Measurements from ENCODE around the gene CHST15.

CHST15 gene

GRCh38 chr10:124002391-124003069 lies 90.9 kb downstream of the CHST15 start:
- no peak overlapping the region for H3K9ac ChIP-seq (ENCODE audit: low read depth, low read length, poor library complexity, severe bottlenecking)
- H3F3A ChIP-seq (ENCODE audit: low read depth), result no peaks in the 10 kb centered on the region
- H3K36me3 ChIP-seq (ENCODE audit: insufficient read depth, low read length), result no peaks in the 10 kb centered on the region

DNA sequence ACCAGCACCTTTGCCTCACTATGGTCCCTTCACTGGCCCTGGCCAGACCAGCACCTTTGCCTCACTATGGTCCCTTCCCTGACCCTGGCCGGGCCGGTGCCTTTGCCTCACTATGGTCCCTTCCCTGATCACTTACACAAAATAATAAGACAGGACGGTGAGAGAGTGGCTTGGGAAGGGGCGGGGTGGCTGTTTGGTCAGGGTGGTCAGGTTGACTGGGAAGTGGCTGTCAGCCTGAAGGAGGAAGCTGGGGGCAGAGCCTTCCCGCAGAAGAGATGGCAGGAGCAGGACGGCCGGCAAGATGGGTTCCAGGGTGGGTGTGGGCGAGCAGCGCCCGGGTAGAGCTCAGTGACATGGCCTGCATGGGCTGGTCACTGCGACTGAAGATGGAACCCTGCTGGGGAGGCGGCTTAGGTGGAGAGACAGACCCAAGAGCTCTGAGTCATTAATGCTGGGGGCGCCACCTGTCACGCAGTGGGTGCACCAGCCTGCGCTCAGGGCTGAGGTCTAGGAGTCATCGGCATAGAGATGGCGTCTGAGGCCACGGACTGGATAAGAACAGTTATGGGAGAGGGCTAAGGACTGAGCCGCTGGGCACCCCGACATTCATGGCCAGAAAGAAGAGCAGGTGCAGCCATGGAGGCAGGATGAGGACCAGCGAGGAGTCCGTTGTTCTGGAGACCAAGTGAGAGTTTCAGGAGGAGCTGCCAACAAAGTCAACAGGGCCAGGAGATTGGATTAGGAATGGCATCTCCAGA lies 91.8 kb downstream of the CHST15 start:
- no peak overlapping the region for H3K9ac ChIP-seq (ENCODE audit: low read depth, low read length, poor library complexity, severe bottlenecking)
- H3F3A ChIP-seq (ENCODE audit: low read depth), result no peaks in the 10 kb centered on the region
- H4K20me1 ChIP-seq (ENCODE audit: insufficient read depth, low read length, poor library complexity, severe bottlenecking), result no peaks in the 10 kb centered on the region
- H3K9me3 ChIP-seq (ENCODE audit: insufficient read depth, low read depth, low read length), result no peaks in the 10 kb centered on the region
- no peak overlapping the region for H2AFZ ChIP-seq (ENCODE audit: low read length)
- TF ChIP-seq, protein P1, sequence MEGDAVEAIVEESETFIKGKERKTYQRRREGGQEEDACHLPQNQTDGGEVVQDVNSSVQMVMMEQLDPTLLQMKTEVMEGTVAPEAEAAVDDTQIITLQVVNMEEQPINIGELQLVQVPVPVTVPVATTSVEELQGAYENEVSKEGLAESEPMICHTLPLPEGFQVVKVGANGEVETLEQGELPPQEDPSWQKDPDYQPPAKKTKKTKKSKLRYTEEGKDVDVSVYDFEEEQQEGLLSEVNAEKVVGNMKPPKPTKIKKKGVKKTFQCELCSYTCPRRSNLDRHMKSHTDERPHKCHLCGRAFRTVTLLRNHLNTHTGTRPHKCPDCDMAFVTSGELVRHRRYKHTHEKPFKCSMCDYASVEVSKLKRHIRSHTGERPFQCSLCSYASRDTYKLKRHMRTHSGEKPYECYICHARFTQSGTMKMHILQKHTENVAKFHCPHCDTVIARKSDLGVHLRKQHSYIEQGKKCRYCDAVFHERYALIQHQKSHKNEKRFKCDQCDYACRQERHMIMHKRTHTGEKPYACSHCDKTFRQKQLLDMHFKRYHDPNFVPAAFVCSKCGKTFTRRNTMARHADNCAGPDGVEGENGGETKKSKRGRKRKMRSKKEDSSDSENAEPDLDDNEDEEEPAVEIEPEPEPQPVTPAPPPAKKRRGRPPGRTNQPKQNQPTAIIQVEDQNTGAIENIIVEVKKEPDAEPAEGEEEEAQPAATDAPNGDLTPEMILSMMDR (conservative IDR thresholded peaks at IDR 0.05; ENCODE audit: low read length), result no peak
- no peak for TF ChIP-seq EZH2phosphoT487 (IDR thresholded peaks at IDR 0.05; ENCODE audit: borderline replicate concordance)
- no peak overlapping the region for H3K4me3 ChIP-seq (ENCODE audit: low read length, poor library complexity, severe bottlenecking)
- no peaks in the 10 kb centered on the region for H3K27me3 ChIP-seq (ENCODE audit: insufficient read depth, low read length, poor library complexity, severe bottlenecking)
- no peaks in the 10 kb centered on the region for H3K9me2 ChIP-seq (replicated peaks; ENCODE audit: low read depth, low read length)
- no peaks in the 10 kb centered on the region for H3K79me2 ChIP-seq (ENCODE audit: insufficient read depth, low read length)
- no peaks in the 10 kb centered on the region for H3K4me1 ChIP-seq (ENCODE audit: insufficient read depth, low read length, poor library complexity, severe bottlenecking)
- no peaks in the 10 kb centered on the region for H3K36me3 ChIP-seq (ENCODE audit: insufficient read depth, low read length)
- H3K4me2 ChIP-seq (ENCODE audit: low read depth, low read length, poor library complexity, severe bottlenecking), result no peak overlapping the region

More at GRCh38 chr10:124002391-124003069, 90.9 kb downstream of the CHST15 start:
- no peaks in the 10 kb centered on the region for H3K9me2 ChIP-seq (replicated peaks; ENCODE audit: low read depth, low read length)
- H3K4me2 ChIP-seq (ENCODE audit: low read depth, low read length, poor library complexity, severe bottlenecking), result no peak overlapping the region
- no peak overlapping the region for H3K4me3 ChIP-seq (ENCODE audit: low read length, poor library complexity, severe bottlenecking)
- H3K4me1 ChIP-seq (ENCODE audit: insufficient read depth, low read length, poor library complexity, severe bottlenecking), result no peaks in the 10 kb centered on the region
- no peaks in the 10 kb centered on the region for H3K27me3 ChIP-seq (ENCODE audit: insufficient read depth, low read length, poor library complexity, severe bottlenecking)
- TF ChIP-seq EZH2phosphoT487 (IDR thresholded peaks at IDR 0.05; ENCODE audit: borderline replicate concordance), result no peak
- TF ChIP-seq, protein P1 (conservative IDR thresholded peaks at IDR 0.05; ENCODE audit: low read length), result no peak
- no peaks in the 10 kb centered on the region for H3K9me3 ChIP-seq (ENCODE audit: insufficient read depth, low read depth, low read length)
- H2AFZ ChIP-seq (ENCODE audit: low read length), result no peak overlapping the region
- no peaks in the 10 kb centered on the region for H4K20me1 ChIP-seq (ENCODE audit: insufficient read depth, low read length, poor library complexity, severe bottlenecking)
- H3K79me2 ChIP-seq (ENCODE audit: insufficient read depth, low read length), result no peaks in the 10 kb centered on the region

GRCh38 chr10:124000792-124001201 lies 92.6 kb downstream of the CHST15 start:
- H3F3A ChIP-seq (ENCODE audit: low read depth), result no peaks in the 10 kb centered on the region
- H3K9me2 ChIP-seq (replicated peaks; ENCODE audit: low read depth, low read length), result no peaks in the 10 kb centered on the region
- no peak overlapping the region for H3K4me3 ChIP-seq (ENCODE audit: low read length, poor library complexity, severe bottlenecking)
- H3K9ac ChIP-seq (ENCODE audit: low read depth, low read length, poor library complexity, severe bottlenecking), result no peak overlapping the region
- H2AFZ ChIP-seq (ENCODE audit: low read length), result no peak overlapping the region
- H3K79me2 ChIP-seq (ENCODE audit: insufficient read depth, low read length), result no peaks in the 10 kb centered on the region
- no peaks in the 10 kb centered on the region for H3K36me3 ChIP-seq (ENCODE audit: insufficient read depth, low read length)
- no peak overlapping the region for H3K4me2 ChIP-seq (ENCODE audit: low read depth, low read length, poor library complexity, severe bottlenecking)
- H3K4me1 ChIP-seq (ENCODE audit: insufficient read depth, low read length, poor library complexity, severe bottlenecking), result no peaks in the 10 kb centered on the region
- no peak for TF ChIP-seq EZH2phosphoT487 (IDR thresholded peaks at IDR 0.05; ENCODE audit: borderline replicate concordance)
- TF ChIP-seq, protein P1 (conservative IDR thresholded peaks at IDR 0.05; ENCODE audit: low read length), result no peak
- no peaks in the 10 kb centered on the region for H4K20me1 ChIP-seq (ENCODE audit: insufficient read depth, low read length, poor library complexity, severe bottlenecking)
- no peaks in the 10 kb centered on the region for H3K27me3 ChIP-seq (ENCODE audit: insufficient read depth, low read length, poor library complexity, severe bottlenecking)
- no peaks in the 10 kb centered on the region for H3K9me3 ChIP-seq (ENCODE audit: insufficient read depth, low read depth, low read length)

All from Loucy (cell line).